NCI-H446 treated with DMSO at 0.1 percent for 48 hours (cell line): ENCODE measurements around the gene TMOD3.

ENCODE experiments used
- DNase-seq: peaks from one replicate; lab custom pipeline; 2025; lab: John Stamatoyannopoulos, UW

Gene TMOD3

DNA sequence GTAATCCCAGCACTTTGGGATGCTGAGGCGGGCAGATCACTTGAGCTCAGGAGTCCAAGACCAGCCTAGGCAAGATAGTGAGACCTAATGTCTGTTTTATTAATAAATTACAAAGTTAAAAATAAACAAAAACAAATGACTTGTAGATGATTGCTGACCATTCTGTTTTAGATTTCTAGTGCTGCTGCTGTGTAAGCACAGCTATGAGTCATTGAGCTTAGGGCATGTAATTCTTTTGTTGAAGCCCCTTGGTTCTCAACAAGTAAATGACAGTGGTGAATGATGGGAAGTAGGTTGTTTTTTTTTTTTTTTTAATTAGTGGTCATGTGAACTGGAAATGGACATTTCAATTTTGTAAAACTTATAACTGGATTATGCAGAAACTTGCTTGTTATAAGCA is 78.9 kb downstream of the TMOD3 start:
- DNase-seq, result no peak

GRCh38 chr15:51909584-51909983 is 80.1 kb downstream of the TMOD3 start:
- no peak for DNase-seq

DNA sequence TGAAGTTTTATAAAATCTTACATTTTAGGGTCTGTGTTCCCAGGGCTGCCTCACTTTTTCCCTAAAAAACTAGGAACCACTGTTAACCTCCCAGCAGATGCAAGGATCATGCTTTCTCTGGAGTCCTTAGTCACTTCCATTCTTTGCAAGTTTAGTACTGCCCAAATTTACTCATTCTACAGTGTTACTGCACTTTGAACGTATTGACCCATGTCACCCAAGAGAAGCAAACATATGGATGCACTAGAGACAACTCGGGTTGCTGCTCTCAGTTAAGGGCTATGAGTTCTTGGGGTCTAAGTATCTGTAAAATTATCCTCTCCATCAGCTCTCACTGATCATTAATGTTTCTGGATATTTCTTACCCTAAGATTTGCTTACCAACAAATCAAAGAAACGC is 83.1 kb downstream of the TMOD3 start:
- DNase-seq, result no peak

DNA sequence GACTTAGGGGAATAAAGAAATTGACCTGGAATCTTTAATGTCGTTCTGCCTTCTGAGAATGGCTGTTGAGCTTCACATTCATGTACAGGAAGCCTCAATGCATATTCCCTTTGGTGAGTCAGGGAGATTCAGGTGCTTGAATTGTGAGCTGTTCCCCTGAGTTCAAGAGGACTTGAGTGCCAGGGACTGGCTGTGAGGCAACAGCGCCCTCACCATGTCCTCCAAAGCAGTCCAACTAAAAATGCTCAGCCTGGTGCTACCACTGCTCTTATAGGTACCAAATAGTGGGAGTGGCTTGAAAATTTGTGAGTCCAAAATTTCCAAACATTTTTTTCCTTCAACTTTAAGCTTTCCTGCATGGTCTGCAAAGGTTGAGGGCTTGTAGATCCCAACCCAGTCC is 88.0 kb downstream of the TMOD3 start:
- DNase-seq, result no peak

- DNase-seq, result no peak
These were observed 95.0 kb downstream of the TMOD3 start for GRCh38 chr15:51924156-51925068.

GRCh38 chr15:51926809-51927208 is 97.4 kb downstream of the TMOD3 start:
- no peak for DNase-seq

- no peak for DNase-seq
These were observed 101.6 kb downstream of the TMOD3 start for GRCh38 chr15:51931016-51931415.

DNA sequence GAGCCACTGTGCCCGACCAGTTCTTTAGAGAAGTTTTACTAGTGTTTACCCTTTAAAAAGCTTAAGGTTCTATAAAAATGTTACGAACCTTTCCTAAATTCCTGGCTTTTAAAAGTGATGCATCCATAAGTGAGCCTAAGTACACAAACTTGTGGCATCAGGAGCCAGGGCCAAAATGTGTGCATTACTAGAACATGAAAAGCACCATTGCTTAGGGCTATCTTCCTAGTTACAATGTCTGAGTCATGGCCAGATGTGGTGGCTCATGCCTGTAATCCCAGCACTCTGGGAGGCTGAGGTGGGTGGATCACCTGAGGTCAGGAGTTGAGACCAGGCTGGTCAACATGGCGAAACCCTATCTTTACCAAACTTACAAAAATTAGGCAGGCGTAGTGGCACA is 102.2 kb downstream of the TMOD3 start:
- no peak for DNase-seq

DNA sequence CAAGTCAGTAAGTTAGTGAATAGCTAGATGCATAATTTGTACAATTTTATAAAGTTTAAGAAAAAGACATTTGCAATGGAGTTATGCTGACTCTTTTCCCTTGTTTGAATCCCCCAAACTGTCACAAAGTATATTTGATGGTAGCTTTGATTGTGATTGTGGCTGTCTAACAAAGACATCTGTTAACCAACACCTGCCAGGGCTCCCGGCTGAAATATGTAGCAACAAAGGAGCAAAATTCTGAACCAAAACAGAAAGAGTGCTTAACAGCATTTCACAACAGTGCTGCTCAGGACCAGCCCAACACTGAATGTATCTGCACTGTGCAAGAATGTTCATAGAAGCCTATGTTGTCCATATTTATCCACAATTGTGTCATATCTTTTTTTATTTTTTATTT is 102.7 kb downstream of the TMOD3 start:
- no peak for DNase-seq

GRCh38 chr15:51935466-51936104 is 106.1 kb downstream of the TMOD3 start:
- DNase-seq, result no peak

GRCh38 chr15:51936105-51936478 is 106.6 kb downstream of the TMOD3 start:
- no peak for DNase-seq

DNA sequence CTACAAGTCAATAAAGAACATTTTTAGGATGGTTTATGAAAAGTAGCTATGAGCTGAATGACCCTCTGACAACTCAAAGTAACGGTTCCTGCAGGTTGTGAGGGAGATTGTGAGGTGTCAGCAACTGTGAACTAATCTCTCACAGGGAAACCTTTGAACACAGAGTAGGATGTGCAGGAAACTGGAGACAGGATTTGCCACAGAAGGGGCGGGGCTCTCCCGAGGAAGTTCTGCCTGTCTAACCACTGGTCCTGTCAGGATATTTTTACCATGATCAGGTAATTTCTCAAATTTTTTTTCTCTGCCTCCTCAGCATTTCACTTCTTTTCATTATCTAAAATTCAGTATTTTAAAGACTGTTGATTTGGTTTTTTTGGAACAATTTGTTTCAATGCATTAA is 108.8 kb downstream of the TMOD3 start:
- DNase-seq, result no peak

GRCh38 chr15:51939216-51939615 is 109.8 kb downstream of the TMOD3 start:
- DNase-seq, result no peak

DNA sequence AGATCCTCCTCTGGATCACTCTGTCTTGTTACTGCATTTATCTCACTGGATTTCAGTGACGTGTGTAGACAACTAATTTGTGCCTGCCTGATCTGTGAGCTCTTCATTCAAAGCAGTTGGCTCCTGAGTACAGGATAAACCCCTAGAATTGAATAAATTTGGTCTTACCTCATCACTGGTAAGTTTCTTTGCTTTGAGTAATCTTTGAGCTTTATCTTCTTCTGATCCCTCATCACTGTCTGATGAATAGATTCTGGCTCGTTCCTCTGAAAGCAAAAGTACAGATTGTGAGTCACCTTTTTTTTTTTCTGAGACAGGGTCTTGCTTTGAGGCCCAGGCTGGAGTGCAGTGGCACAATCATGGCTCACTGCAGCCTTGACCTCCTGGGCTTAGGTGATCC is 117.7 kb downstream of the TMOD3 start:
- DNase-seq, result no peak

GRCh38 chr15:51952805-51953204 is 123.4 kb downstream of the TMOD3 start:
- DNase-seq, result no peak

DNA sequence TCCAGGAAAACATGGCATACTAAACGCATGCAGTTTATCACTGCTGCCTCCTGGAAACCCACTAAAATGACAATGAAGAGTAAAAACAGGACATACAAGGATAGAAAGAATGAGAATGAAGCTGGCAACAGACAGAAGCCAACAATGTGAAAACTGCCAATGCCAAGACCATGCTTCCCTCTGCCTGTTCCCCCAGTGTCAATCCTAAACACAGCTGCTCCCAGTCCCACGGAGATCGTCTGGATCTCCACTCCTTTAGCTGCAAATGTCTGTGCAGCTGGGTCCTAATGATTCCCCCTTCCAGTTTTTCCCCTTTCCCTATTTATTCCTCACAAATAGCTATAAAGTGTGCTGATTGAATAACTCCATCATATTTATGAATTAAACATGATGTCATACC is 126.1 kb downstream of the TMOD3 start:
- DNase-seq, result no peak
